GM19351 (cell line): ENCODE results near the gene CCDC12.

Source experiments
- ATAC-seq: cut with Tn5 transposase; IDR thresholded peaks from one replicate; pipeline ENCODE4 v1.9.1; 2021; ENCODE audit warnings: mild to moderate bottlenecking, moderate library complexity; ENCODE audit not compliant: unreplicated experiment

CCDC12 gene

DNA sequence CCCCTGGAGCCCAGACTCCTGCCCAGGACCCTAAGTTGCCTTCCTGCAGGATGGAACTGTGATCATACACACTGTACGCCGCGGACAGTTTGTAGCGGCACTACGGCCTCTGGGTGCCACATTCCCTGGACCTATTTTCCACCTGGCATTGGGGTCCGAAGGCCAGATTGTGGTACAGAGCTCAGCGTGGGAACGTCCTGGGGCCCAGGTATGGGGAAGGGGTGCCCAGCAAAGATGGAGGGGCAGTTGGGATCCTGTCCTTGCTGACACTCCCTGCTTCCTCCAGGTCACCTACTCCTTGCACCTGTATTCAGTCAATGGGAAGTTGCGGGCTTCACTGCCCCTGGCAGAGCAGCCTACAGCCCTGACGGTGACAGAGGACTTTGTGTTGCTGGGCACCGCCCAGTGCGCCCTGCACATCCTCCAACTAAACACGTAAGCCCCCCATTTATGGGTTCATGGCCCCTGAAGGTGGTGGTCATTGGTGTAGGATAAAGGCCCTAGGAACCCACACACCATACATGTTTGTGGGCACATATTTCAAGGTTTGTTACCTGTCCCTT lies 31.8 kb upstream of the CCDC12 start:
- ATAC-seq = no peak

DNA sequence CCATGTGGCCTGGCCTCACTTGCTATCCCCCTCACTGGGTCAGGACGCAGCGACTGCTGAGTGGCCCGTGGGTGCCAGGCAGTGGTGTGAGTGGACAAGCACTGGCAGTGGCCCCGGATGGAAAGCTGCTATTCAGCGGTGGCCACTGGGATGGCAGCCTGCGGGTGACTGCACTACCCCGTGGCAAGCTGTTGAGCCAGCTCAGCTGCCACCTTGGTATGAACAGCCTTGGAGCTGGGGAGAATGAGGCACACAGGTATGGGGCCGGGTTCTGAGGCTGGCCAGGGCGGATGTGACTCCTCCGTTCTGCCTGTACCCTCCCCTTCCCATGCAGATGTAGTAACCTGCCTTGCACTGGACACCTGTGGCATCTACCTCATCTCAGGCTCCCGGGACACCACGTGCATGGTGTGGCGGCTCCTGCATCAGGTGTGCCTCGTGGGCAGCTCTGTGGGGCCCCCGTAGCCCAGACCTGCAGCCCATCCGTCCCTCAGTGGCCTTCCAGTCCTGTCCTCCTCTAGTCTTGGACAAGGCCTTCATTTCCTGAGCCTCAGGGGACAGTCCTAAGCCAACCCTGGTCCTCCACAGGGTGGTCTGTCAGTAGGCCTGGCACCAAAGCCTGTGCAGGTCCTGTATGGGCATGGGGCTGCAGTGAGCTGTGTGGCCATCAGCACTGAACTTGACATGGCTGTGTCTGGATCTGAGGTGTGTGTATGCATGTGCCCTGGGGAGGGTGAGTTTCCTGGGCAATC lies 31.1 kb upstream of the CCDC12 start:
- ATAC-seq = no peak

DNA sequence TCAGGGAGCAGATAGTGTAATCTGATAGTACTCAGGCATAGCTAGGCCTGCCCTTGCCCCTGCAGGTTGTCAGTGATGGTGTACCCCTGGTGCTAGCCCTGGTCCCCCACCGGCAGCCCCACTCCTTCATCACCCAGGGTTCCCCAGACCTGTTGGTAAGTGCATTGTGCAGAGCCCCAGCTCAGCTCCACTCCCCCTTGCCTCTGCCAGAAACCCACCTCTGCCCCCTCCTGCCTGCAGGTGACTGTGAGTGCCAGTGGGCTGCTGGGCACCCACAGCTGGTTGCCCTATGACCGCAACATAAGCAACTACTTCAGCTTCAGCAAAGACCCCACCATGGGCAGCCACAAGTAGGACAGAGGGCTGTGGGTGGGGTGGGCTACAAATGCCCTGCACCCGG lies 30.5 kb upstream of the CCDC12 start:
- no peak for ATAC-seq

DNA sequence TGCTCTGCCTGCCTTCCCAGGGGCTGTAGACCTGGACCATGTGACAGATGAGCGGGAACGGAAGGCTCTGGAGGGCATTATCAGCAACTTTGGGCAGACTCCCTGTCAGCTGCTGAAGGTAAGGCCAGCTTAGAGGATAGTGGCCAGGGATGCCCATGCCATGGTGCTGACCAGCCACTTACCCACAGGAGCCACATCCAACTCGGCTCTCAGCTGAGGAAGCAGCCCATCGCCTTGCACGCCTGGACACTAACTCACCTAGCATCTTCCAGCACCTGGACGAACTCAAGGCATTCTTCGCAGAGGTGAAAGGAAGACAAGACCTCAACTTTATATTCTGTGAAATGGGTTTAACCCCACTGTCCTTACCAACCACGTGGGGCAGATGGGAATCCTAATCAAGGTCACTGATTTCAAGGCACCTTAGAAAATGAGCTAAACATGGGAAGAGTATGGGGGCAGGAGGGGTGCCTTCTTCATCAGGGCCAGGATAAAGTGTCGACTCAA lies 29.7 kb upstream of the CCDC12 start:
- no peak for ATAC-seq

DNA sequence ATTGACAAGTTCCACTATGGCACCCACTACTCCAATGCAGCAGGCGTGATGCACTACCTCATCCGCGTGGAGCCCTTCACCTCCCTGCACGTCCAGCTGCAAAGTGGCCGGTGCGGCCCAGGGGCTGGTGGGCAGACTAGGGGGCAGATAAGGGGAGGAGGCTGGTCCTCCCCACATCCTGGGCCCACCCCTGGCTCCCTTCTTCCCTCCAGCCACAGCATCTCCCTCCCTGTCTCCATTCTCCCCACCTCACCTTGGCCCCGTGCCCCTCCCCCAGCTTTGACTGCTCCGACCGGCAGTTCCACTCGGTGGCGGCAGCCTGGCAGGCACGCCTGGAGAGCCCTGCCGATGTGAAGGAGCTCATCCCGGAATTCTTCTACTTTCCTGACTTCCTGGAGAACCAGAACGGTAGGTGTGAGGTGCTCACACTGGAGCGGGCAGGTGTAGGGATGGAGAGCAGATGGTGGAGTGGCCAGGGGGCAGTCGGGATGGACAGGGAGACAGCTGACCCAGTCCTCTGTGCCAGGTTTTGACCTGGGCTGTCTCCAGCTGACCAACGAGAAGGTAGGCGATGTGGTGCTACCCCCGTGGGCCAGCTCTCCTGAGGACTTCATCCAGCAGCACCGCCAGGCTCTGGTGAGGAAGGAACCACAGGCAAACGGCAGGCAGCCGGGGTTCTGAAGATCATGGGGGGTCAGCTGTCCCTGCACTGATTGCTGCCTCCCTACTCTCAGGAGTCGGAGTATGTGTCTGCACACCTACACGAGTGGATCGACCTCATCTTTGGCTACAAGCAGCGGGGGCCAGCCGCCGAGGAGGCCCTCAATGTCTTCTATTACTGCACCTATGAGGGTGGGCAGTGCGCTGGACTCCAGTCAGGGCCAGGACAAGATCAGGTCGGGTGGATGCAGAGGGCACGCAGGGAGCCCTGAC lies 28.9 kb upstream of the CCDC12 start:
- no peak for ATAC-seq

DNA sequence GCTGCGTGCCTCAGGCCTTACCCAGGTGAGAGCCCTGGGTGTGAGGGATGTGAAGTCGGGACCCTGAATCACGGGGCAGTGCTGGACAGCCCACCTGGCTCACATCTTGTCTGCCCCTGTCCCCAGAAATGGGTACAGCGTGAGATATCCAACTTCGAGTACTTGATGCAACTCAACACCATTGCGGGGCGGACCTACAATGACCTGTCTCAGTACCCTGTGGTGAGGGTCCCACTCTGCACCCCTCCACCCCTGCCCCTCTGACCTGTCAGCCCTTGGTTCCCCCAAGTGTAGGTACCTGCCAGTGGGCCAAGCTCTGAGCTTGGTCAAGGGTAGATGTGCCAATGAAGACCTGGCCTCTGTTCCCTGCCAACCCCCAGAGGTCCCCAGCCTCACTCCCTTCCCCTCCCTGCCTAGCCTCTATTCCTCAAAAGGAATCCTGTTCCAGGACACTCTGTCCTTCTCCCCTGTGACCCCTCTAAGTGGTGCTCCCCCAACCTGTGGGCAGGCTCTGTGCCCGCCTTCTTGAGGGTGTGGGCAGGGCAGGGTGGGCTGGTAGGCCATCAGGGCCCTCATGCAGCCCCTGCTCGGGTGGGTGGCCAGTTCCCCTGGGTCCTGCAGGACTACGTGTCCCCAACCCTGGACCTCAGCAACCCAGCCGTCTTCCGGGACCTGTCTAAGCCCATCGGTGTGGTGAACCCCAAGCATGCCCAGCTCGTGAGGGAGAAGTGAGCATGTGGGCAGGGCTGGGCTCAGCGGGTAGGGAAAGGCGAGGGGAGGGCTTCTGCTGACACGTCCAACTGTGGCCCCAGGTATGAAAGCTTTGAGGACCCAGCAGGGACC lies 28.0 kb upstream of the CCDC12 start:
- ATAC-seq = no peak

DNA sequence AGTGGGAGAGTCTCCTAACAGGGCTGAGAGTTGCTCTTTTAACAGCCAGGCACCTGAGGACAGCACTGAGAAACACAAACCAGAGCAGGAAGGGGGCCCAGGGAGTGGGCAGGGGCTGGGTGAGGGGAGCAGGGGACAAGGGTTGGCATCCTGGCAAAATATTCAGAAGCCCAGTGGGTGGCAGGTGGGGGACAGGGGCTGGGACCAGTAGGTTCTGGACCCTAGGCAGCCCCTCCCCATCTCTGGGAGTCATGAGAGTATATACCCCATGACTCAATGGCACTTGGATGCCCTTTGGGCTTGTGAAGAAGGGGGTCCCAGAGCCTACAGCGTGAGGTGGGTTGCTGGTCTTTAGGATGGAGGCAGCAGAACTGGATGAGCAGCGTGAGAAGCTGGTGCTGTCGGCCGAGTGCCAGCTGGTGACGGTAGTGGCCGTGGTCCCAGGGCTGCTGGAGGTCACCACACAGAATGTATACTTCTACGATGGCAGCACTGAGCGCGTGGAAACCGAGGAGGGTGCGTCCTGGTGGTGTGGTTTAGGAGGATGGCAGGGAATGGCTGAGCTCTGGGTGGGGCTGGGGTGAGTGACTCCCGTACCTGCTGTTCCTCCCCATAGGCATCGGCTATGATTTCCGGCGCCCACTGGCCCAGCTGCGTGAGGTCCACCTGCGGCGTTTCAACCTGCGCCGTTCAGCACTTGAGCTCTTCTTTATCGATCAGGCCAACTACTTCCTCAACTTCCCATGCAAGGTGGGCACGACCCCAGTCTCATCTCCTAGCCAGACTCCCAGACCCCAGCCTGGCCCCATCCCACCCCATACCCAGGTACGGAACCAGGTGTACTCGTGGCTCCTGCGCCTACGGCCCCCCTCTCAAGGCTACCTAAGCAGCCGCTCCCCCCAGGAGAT lies 27.2 kb upstream of the CCDC12 start:
- ATAC-seq = no peak

DNA sequence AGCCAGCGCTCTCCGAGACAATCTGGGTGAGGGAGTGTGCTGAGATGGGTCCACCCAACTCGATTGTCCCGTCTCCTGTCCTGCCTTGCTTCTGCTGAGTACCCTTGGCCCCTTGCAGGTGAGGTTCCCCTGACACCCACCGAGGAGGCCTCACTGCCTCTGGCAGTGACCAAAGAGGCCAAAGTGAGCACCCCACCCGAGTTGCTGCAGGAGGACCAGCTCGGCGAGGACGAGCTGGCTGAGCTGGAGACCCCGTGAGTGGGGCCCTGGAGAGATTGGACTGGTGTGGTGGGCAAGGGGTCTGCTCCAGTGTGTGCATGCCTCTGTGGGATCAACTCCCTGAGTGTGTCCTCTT lies 26.5 kb upstream of the CCDC12 start:
- no peak for ATAC-seq

DNA sequence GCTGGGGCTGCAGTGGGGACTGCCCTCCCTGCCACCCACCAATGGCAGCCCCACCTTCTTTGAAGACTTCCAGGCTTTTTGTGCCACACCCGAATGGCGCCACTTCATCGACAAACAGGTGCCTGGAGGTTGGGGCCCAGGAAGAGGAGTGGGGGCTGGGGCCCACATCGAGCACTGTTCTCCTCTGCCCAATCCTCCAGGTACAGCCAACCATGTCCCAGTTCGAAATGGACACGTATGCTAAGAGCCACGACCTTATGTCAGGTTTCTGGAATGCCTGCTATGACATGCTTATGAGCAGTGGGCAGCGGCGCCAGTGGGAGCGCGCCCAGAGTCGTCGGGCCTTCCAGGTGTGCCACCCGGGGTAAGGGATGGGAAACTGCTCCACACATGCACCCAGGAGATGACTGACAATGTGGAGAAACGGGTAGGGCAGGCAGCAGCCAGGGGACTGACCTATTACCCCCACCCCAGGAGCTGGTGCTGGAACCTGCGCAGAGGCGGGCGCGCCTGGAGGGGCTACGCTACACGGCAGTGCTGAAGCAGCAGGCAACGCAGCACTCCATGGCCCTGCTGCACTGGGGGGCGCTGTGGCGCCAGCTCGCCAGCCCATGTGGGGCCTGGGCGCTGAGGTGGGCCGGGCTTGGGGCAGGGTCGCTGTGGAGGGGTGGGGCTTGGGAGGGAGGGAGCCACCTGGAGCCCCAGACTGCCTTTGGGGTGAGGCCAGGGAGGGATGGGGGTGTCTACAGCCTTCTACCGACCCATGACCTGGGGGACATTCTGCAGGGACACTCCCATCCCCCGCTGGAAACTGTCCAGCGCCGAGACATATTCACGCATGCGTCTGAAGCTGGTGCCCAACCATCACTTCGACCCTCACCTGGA lies 25.9 kb upstream of the CCDC12 start:
- no peak for ATAC-seq

DNA sequence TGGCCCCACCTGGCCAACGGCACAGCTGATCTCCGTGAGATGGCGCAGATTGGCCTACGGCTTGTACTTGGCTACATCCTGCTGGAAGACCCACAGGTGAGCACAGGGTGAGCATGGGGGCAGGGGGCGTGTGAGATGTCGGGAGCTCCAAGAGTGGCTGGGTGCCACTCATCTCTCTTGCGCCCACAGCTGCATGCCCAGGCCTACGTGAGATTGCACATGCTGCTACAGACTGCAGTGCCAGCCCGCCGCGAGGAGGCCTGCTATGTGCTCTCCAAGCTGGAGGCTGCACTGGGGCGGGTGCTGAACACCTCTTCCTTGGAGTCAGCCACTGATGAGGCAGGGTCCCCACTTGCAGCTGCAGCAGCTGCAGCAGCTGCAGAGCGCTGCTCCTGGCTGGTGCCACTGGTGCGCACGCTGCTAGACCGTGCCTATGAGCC lies 25.2 kb upstream of the CCDC12 start:
- ATAC-seq = no peak

DNA sequence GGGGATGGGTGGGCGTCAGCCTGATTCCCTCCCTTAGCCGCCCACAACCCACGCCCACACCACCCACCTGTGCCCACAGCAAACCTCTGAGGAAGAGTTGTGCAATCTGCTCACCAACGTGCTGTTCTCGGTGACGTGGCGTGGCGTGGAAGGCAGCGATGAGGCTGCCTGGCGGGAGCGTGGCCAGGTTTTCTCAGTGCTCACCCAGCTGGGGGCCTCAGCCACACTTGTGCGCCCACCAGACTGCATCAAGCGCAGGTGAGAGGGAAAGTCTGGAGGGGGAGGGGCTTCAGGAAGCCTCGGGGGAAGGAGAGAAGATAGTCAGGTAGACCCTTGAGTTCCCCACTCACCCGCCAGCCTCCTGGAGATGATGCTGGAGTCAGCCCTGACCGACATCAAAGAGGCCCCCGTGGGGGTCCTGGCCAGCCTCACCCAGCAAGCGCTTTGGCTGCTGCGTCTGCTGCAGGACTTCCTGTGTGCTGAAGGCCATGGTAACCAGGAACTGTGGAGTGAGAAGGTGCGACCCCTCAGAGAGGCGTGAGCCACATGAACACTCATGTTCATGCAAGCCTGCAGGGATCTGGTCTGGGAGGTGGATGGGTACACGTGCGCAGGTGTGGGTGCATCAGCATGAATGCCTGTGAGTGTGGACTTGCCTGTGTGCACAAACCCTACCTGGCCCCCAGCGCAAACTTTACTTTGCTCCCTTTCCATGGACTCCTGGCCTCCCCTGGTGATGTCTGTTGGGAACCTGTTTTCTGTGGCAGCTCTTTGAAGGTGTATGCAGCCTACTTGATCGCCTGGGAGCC lies 24.6 kb upstream of the CCDC12 start:
- ATAC-seq = no peak

DNA sequence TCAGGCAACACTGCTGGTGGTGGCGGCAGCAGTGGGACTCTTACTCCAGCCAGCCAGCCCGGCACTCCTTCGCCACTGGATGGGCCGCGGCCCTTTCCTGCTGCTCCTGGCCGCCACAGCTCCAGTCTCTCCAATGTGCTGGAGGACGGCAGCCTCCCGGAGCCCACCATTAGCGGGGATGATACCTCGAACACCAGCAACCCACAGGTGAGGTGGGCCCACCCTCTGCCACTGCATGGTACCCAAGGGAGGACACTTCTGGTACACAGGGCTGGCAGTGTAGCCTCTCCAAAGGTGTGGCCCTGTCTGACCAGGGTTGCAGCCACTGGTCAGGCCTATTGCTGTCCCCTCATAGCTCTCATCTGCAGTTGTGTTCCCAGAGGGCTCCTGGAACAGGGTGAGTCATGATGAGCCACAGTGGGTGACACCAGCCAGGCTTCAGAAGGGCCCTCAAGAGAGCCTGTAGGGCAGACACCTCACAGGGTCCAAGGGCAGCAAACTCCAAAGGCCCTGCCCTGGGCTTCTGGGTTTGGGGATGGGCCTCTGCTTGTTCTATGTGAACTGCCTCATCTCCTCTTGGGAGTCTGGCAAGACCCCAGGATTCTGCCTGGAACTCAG lies 23.8 kb upstream of the CCDC12 start:
- no peak for ATAC-seq

DNA sequence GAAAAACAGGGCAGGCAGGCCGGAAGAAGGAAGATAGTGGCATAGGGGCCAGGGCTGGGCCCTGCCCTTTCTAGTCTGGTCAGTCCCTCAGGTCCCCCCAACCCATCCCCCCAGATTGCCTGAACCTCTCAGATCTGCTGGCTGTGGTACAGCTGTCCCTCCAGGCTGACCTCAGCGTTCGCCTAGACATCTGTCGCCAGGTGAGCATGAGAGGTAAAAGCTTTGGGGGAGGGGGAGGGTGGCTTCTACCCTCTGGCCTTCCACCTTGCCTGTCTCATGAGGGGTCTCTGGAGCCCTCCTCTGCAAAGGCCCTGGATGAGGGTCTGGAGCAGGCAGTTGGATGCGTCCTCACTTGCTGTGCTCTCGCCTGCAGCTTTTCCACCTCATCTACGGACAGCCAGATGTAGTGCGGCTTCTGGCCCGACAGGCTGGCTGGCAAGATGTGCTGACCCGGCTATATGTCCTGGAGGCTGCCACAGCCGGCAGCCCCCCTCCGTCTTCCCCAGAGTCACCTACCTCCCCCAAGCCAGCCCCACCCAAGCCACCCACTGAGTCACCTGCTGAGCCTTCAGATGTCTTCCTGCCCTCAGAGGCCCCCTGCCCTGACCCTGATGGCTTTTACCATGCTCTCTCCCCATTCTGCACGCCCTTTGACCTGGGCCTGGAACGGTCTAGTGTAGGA lies 23.1 kb upstream of the CCDC12 start:
- no peak for ATAC-seq

DNA sequence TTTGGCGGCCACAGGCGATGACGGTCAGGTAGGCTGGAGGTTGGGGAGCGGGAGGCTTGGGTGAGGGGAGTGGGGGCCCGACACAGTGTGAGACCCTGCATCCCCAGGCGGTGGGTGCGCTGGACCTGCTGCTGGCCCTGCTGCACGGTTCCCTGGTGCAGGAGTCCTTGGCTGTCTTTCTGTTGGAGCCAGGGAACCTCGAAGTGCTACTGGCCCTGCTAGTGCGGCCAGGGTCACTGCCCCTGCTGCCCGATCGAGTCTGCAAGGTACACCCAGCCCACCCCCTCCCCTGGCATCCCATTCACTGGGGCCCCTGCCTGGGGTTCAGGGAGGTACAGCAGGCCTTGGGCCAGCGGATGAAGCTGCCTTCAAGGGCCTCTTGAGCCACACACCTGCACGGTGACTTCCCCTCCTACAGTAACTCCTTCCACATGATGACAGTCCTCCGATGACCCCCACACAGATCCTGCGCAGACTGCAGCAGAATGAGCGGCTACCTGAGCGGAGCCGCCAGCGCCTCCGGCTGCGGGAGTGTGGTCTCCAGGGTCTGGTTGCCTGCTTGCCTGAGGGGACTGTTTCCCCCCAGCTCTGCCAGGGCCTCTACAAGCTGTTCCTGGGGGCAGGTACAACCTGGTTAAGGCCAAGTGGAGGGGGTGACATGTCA lies 22.4 kb upstream of the CCDC12 start:
- no peak for ATAC-seq

DNA sequence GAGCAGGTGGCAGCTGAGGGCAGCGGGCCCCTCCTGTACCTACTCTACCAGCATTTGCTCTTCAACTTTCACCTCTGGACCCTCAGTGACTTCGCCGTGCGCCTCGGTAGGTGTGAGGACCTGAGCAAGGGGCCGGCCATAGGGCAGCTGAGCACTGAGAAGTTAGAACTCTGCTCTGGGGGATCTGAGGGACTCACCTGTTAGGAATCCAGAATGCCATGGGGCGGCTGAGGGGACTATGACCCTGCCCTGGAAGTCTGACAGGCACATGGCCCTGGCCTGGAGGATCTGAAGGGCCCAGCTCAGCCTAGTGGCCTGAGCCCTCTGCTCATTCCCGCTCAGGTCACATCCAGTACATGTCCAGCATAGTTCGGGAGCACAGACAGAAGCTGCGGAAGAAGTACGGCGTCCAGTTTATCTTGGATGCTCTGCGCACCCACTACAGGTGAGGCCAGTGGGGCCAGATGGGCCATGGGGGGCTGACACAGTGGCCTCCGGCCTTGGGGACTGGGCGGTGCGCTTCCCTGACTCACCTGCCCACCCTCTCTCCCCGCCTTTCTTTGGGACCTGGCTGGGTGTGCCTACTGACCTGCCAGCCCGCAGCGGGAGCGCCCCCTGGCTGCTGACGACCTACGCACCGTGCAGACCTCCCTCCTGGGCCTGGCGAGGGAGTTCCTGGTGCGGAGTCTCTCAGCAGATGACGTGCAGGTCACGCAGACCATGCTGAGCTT lies 21.7 kb upstream of the CCDC12 start:
- ATAC-seq = no peak
